GM12892 (cell line): ENCODE measurements around the gene IQCE.
"Not testable (repeated sequence)": the region's sequence is repeated elsewhere in the genome, so short reads cannot be mapped to it uniquely, and the experiment has no call there.

Experiments
- POLR2A ChIP-seq: IDR thresholded peaks from 2 replicates; pipeline ENCODE4 v1.6.1; 2011; ENCODE audit warnings: low read depth, low read length, control low read depth
- POLR2AphosphoS5 ChIP-seq: IDR thresholded peaks from 2 replicates; pipeline ENCODE4 v1.6.1; 2011; ENCODE audit warnings: low read depth, low read length, control low read depth
- TAF1 ChIP-seq: IDR thresholded peaks from 2 replicates; pipeline ENCODE4 v1.6.1; 2011; ENCODE audit warnings: low read depth, mild to moderate bottlenecking, control low read depth, low read length, borderline replicate concordance

- TF ChIP-seq POLR2AphosphoS5, POLR2A, TAF1: not testable (repeated sequence)
These were observed 27.0 kb upstream of the IQCE start for GRCh38 chr7:2531796-2532110.
